Measurements from ENCODE around the gene CCDC190. TPM values are rescaled to one million over a fixed set of nuclear protein-coding genes. Genes with fewer than 3 reads are reported as not detected.

The CCDC190 gene
- total RNA-seq, 1 experiment from 2014 or later, result not detected

DNA sequence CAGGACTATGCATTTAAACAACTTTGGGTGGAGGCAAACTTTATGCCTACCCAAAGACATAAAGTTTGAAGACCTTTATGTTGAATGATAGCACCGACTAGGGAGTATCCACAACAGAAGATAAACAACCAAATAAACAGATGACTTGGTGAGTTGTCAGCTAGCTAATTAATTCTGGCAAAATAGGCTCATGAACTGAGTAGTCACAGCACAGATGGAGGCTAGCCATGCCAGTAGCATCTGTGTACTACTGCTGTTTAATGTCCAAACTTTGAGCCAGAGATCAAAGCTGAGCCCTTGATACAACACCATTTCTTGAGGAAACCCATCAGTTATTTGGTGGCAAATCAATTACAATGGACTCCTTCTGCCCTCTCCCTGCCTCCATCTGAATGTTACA lies 40.3 kb upstream of the CCDC190 start:
- Histone ChIP-seq H3K4me2 (ENCODE audit: low read length) (no peak overlapping the region), H3K4me3 (replicated peaks in 1 of 2; ENCODE audit: low read depth in 1 of 2, low read length in 2 of 2) (no peak overlapping the region), H3K9me3 (ENCODE audit: control insufficient read depth in 1 of 2, insufficient read depth in 1 of 2, low read depth in 1 of 2, low read length in 2 of 2) (no peaks in the 10 kb centered on the region), H3K27me3 (ENCODE audit: insufficient read depth, low read length) (no peaks in the 10 kb centered on the region), H3K36me3 (ENCODE audit: control insufficient read depth in 1 of 2, insufficient read depth in 2 of 2, low read length in 2 of 2) (no peaks in the 10 kb centered on the region), H3K79me2 (ENCODE audit: insufficient read depth, low read length) (no peaks in the 10 kb centered on the region), H3K9ac (ENCODE audit: low read length) (no peak overlapping the region), H3K27ac (ENCODE audit: low read depth, low read length) (no peak overlapping the region), H2AFZ (ENCODE audit: low read depth, low read length, poor library complexity, severe bottlenecking) (no peak overlapping the region), H3K4me1 (ENCODE audit: control insufficient read depth in 1 of 2, insufficient read depth in 2 of 2, low read length in 2 of 2) (peaks cover 0 to 5% of the 10 kb centered on the region in 2 experiments; a peak in 2 of 4 replicates), H4K20me1 (ENCODE audit: insufficient read depth) (no peaks in the 10 kb centered on the region), H3K9me2 (ENCODE audit: insufficient read depth) (no peaks in the 10 kb centered on the region)
- intact Hi-C loops (cut with micrococcal nuclease), result no loop called here
- RAD21 ChIA-PET (ENCODE audit: low non-redundant PET in 1 of 2, low total read pairs in 2 of 2, uncharacterized antibody in 2 of 2, unreplicated experiment in 2 of 2), result no interaction called here
- TF ChIP-seq POLR2AphosphoS5 (IDR thresholded peaks at IDR 0.05; ENCODE audit: low read depth, low read length), result no peak
- no peak for TF ChIP-seq EZH2phosphoT487 (IDR thresholded peaks at IDR 0.05; ENCODE audit: borderline replicate concordance)
- no peak for TF ChIP-seq RAD21 (IDR thresholded peaks at IDR 0.05; ENCODE audit: low read depth)
- TF ChIP-seq EZH2 (IDR thresholded peaks at IDR 0.05), result no peak
- TF ChIP-seq ZNF274 (IDR thresholded peaks at IDR 0.05; ENCODE audit: low read depth, low read length), result no peak
- TF ChIP-seq SP1 (IDR thresholded peaks at IDR 0.05; ENCODE audit: low read depth), result no peak
- no peak for TF ChIP-seq SIN3A (IDR thresholded peaks at IDR 0.05; ENCODE audit: low read depth)
- TF ChIP-seq, protein P1, sequence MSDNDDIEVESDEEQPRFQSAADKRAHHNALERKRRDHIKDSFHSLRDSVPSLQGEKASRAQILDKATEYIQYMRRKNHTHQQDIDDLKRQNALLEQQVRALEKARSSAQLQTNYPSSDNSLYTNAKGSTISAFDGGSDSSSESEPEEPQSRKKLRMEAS (IDR thresholded peaks at IDR 0.05), result no peak
- no peak for TF ChIP-seq FOSL1 (IDR thresholded peaks at IDR 0.05; ENCODE audit: low read depth)
- TF ChIP-seq, protein P2, sequence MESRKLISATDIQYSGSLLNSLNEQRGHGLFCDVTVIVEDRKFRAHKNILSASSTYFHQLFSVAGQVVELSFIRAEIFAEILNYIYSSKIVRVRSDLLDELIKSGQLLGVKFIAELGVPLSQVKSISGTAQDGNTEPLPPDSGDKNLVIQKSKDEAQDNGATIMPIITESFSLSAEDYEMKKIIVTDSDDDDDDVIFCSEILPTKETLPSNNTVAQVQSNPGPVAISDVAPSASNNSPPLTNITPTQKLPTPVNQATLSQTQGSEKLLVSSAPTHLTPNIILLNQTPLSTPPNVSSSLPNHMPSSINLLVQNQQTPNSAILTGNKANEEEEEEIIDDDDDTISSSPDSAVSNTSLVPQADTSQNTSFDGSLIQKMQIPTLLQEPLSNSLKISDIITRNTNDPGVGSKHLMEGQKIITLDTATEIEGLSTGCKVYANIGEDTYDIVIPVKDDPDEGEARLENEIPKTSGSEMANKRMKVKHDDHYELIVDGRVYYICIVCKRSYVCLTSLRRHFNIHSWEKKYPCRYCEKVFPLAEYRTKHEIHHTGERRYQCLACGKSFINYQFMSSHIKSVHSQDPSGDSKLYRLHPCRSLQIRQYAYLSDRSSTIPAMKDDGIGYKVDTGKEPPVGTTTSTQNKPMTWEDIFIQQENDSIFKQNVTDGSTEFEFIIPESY (IDR thresholded peaks at IDR 0.05; ENCODE audit: extremely low read depth, insufficient replicate concordance, low read length), result no peak
- no peak for TF ChIP-seq EGR1 (IDR thresholded peaks at IDR 0.05; ENCODE audit: low read depth)
- no peak for TF ChIP-seq ZFX (IDR thresholded peaks at IDR 0.05)
- TF ChIP-seq CEBPB (IDR thresholded peaks at IDR 0.05; ENCODE audit: low read depth), result no peak
- POLR2A ChIA-PET, result no interaction called here
- CTCF ChIA-PET, result no interaction called here
- no peak for ATAC-seq
- no TSS peak for BruUV-seq (replicated peaks)
- DNase-seq (ENCODE audit: low read depth, low spot score), result no peak

All from HCT116 (cell line).